Peyer's patch (tissue), 4 donors: ENCODE data around the gene SUGCT. TPM values are rescaled to one million over a fixed set of nuclear protein-coding genes. Genes with fewer than 3 reads are reported as not detected.

ENCODE experiments used
- DNase-seq, 3 donors: peaks; one replicate each; pipeline ENCODE4 v3.0.0-alpha.2; 2017 to 2019
- H3K27ac ChIP-seq, 4 donors: fragments of 200-600 bp; sonication (generic); one replicate each; pipeline ENCODE4 v1.5.1; 2016 to 2019
- H3K27me3 ChIP-seq, 2 donors: fragments of 200-600 bp; sonication (generic); one replicate each; pipeline ENCODE4 v1.5.1; 2019
- H3K36me3 ChIP-seq, 3 donors: fragments of 200-600 bp; sonication (generic); one replicate each; pipeline ENCODE4 v1.5.1; 2016 to 2019
- H3K4me1 ChIP-seq, 4 donors: fragments of 200-600 bp; sonication (generic); one replicate each; pipeline ENCODE4 v1.5.1; 2016 to 2019
- H3K4me3 ChIP-seq, 4 donors: fragments of 200-600 bp; sonication (generic); 1 replicate in 3 of 4; 2 replicates in 1 of 4; pipeline ENCODE4 v1.5.1; 2016 to 2019; ENCODE audit warnings: mild to moderate bottlenecking in 1 of 4
- H3K9me3 ChIP-seq, 4 donors: fragments of 200-600 bp; sonication (generic); one replicate each; pipeline ENCODE4 v1.5.1; 2016 to 2019; ENCODE audit warnings: mild to moderate bottlenecking in 1 of 4
- CTCF ChIP-seq, 6 experiments: fragments of 450-650 bp in 4 of 6; fragments of 200-600 bp in 2 of 6; sonication (generic) in 1 of 6; IDR thresholded peaks; one replicate each; pipeline ENCODE4 v1.5.1; 2017 to 2019; ENCODE audit warnings: antibody characterized with exemption in 6 of 6, mild to moderate bottlenecking in 3 of 6, moderate library complexity in 1 of 6
- POLR2A ChIP-seq, 2 donors: fragments of 450-650 bp; IDR thresholded peaks; one replicate each; pipeline ENCODE4 v1.5.1; 2017; ENCODE audit warnings: antibody characterized with exemption in 2 of 2, mild to moderate bottlenecking in 2 of 2, moderate library complexity in 2 of 2
- total RNA-seq, 4 donors: library from RNA; depleted of rRNA; stranded (reverse); fragments of >200 nt; gene quantifications; one replicate each; pipeline ENCODE4 v1.1.0, GENCODE V29; 2016

The SUGCT gene
- total RNA-seq, 4 donors from 2014 or later = 6.4 to 8.9 (median 8.3) TPM; not detected in 1

DNA sequence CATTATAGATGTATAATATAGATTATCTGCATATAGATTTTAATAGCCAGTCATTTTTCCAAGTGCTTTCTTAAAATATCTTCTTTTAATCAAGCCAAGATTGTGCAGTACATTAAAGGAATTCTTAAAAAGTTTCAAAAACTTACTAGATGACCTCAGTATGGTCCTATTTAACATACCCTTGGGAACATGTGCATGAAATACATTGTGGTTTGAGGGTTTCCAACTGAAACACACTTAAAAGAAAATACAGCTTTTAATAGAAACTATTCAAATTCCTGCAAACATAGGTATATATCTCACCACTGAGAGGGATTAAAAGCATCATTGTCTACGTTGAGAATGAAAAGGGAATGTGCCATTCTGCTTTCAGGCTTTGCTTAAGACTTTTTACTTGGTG, 364.9 kb downstream of the SUGCT start:
- H3K36me3 ChIP-seq = no peaks in the 10 kb centered on the region
- no peaks in the 10 kb centered on the region for H3K4me1 ChIP-seq
- H3K4me3 ChIP-seq = no peak overlapping the region
- DNase-seq = no peak
- H3K27ac ChIP-seq = no peak overlapping the region
- H3K9me3 ChIP-seq = no peaks in the 10 kb centered on the region
- TF ChIP-seq POLR2A (IDR thresholded peaks at IDR 0.05) = no peak
- TF ChIP-seq CTCF (IDR thresholded peaks at IDR 0.05) = no peak
- H3K27me3 ChIP-seq = no peaks in the 10 kb centered on the region

DNA sequence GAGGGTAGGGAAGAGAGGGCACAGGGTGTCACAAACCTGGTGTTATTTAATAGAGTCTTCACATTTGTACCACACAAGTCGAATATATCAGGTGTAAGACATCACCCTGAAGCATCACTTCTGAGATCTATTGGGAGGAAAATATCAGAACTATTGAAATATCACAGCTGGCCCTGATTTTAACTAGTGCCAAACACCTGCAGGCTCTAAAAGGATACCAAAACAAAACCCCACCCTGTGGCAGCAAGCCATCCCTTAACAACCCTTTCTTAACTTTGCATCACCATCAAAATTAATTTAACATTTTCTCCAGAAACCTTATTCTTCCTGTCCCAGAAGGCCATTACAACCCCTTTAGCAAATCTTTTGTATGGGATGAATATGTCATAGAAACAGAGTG, 365.4 kb downstream of the SUGCT start:
- no peaks in the 10 kb centered on the region for H3K36me3 ChIP-seq
- H3K4me1 ChIP-seq = no peaks in the 10 kb centered on the region
- no peaks in the 10 kb centered on the region for H3K27me3 ChIP-seq
- DNase-seq = no peak
- no peak overlapping the region for H3K4me3 ChIP-seq
- no peaks in the 10 kb centered on the region for H3K9me3 ChIP-seq
- no peak overlapping the region for H3K27ac ChIP-seq
- TF ChIP-seq CTCF (IDR thresholded peaks at IDR 0.05) = no peak
- TF ChIP-seq POLR2A (IDR thresholded peaks at IDR 0.05) = no peak

GRCh38 chr7:40502359-40502758, 367.6 kb downstream of the SUGCT start:
- Histone ChIP-seq H3K27ac (no peak overlapping the region), H3K4me3 (no peak overlapping the region), H3K27me3 (no peaks in the 10 kb centered on the region), H3K36me3 (no peaks in the 10 kb centered on the region), H3K9me3 (no peaks in the 10 kb centered on the region), H3K4me1 (no peaks in the 10 kb centered on the region)
- DNase-seq = no peak
- TF ChIP-seq CTCF (IDR thresholded peaks at IDR 0.05) (no peak), POLR2A (IDR thresholded peaks at IDR 0.05) (no peak)

GRCh38 chr7:40506158-40506557, 371.4 kb downstream of the SUGCT start:
- no peak for DNase-seq
- TF ChIP-seq POLR2A (IDR thresholded peaks at IDR 0.05) = no peak
- no peak for TF ChIP-seq CTCF (IDR thresholded peaks at IDR 0.05)
- no peaks in the 10 kb centered on the region for H3K36me3 ChIP-seq
- H3K27me3 ChIP-seq = no peaks in the 10 kb centered on the region
- no peak overlapping the region for H3K4me3 ChIP-seq
- H3K9me3 ChIP-seq = no peaks in the 10 kb centered on the region
- no peaks in the 10 kb centered on the region for H3K4me1 ChIP-seq
- H3K27ac ChIP-seq = no peak overlapping the region

- H3K9me3 ChIP-seq = no peaks in the 10 kb centered on the region
- no peak for DNase-seq
- no peaks in the 10 kb centered on the region for H3K27me3 ChIP-seq
- H3K36me3 ChIP-seq = no peaks in the 10 kb centered on the region
- no peaks in the 10 kb centered on the region for H3K4me1 ChIP-seq
- no peak overlapping the region for H3K4me3 ChIP-seq
- TF ChIP-seq POLR2A (IDR thresholded peaks at IDR 0.05) = no peak
- TF ChIP-seq CTCF (IDR thresholded peaks at IDR 0.05) = peak in 4 of 6 experiments; percentile 6 to 40 (median 30)
- H3K27ac ChIP-seq = no peak overlapping the region
Observed at GRCh38 chr7:40507166-40507565, 372.4 kb downstream of the SUGCT start.
